K562 (cell line): ENCODE results near the gene SBDS. TPM values are rescaled to one million over a fixed set of nuclear protein-coding genes. Genes with fewer than 3 reads are reported as not detected.

Experiments used
- ATAC-seq: fragments of 200-7000 bp; cut with Tn5 transposase; 3 replicates; pipeline ENCODE4 v1.9.1; 2020; ENCODE audit warnings: moderate library complexity
- BruUV-seq: library from RNA; stranded (reverse); fragments of 400-500 nt; replicated peaks from 2 replicates; lab custom pipeline; 2021; lab: Mats Ljungman, UMichigan
- CTCF ChIA-PET: fragments of 300-600 bp; formaldehyde crosslinking; extraction: SDS; loops from one replicate; lab custom pipeline; 2021; ENCODE audit warnings: low intra/inter-chr PET ratio; lab: Yijun Ruan, JAX
- POLR2A ChIA-PET: fragments of 300-600, 350-650 bp; sonication (Branson Sonifier 250); formaldehyde crosslinking; extraction: SDS; loops from one replicate; lab custom pipeline; 2021; ENCODE audit warnings: antibody characterized with exemption, inconsistent platforms; lab: Yijun Ruan, JAX
- DNase-seq, 4 experiments: peaks; one replicate each; pipeline versions ENCODE4 v3.0.0 to v3.0.0-alpha.2; 2011 to 2018; ENCODE audit warnings: low spot score in 3 of 4, mixed read lengths in 3 of 4; ENCODE audit errors: extremely low read depth in 1 of 4
- FAIRE-seq: peaks from 2 replicates; lab custom pipeline; 2011; peaks lifted over from hg19 to GRCh38; lab: Jason Lieb, UNC
- H2AFZ ChIP-seq: 2 replicates; pipeline ENCODE4 v1.6.0; 2011; ENCODE audit warnings: low read depth, low read length, control low read depth, inconsistent platforms
- H3K27ac ChIP-seq: fragments of 200-600 bp; 3 replicates; pipeline ENCODE4 v1.8.0; 2011; ENCODE audit warnings: low read depth, mild to moderate bottlenecking, control low read depth, inconsistent platforms, low read length, moderate library complexity, mixed read lengths; ENCODE audit errors: extremely low read depth
- H3K27me3 ChIP-seq, 2 experiments: fragments of 300-600 bp in 1 of 2; 2 replicates in 1 of 2; 3 replicates in 1 of 2; pipeline versions ENCODE4 v1.6.0 to v1.8.0; 2011; ENCODE audit warnings: inconsistent platforms in 2 of 2, low read length in 2 of 2, mild to moderate bottlenecking in 1 of 2, mixed read lengths in 1 of 2, moderate library complexity in 1 of 2; ENCODE audit not compliant: control insufficient read depth in 2 of 2, insufficient read depth in 2 of 2
- H3K36me3 ChIP-seq: fragments of 300-600 bp; 3 replicates; pipeline ENCODE4 v1.8.0; 2011; ENCODE audit warnings: mild to moderate bottlenecking, low read length, inconsistent platforms; ENCODE audit not compliant: control insufficient read depth, insufficient read depth
- H3K4me1 ChIP-seq, 2 experiments: fragments of 200-600 bp in 1 of 2; replicated peaks in 1 of 2; 2 replicates in 1 of 2; 3 replicates in 1 of 2; pipeline versions ENCODE4 v1.5.1 to v1.8.0; 2011; ENCODE audit warnings: inconsistent platforms in 2 of 2, low read length in 2 of 2, mild to moderate bottlenecking in 1 of 2, mixed read lengths in 1 of 2, moderate library complexity in 1 of 2; ENCODE audit not compliant: control insufficient read depth in 2 of 2, insufficient read depth in 2 of 2
- H3K4me2 ChIP-seq: 2 replicates; pipeline ENCODE4 v1.6.1; 2011; ENCODE audit warnings: low read length, control low read depth, inconsistent platforms, mixed read lengths; ENCODE audit not compliant: insufficient read depth
- H3K4me3 ChIP-seq: fragments of 200-600 bp; sonication (generic), shearing (Covaris generic); 2 replicates; pipeline ENCODE4 v1.5.1; 2016; ENCODE audit warnings: control low read depth, inconsistent platforms
- H3K79me2 ChIP-seq: fragments of 200-600 bp; 3 replicates; pipeline ENCODE4 v1.8.0; 2011; ENCODE audit warnings: low read length, inconsistent platforms; ENCODE audit not compliant: control insufficient read depth, insufficient read depth
- H3K9ac ChIP-seq, 2 experiments: 2 replicates each; pipeline versions ENCODE4 v1.6.0 to v1.6.1; 2011; ENCODE audit warnings: low read depth in 2 of 2, low read length in 2 of 2, control low read depth in 1 of 2, inconsistent platforms in 1 of 2, mild to moderate bottlenecking in 1 of 2, mixed read lengths in 1 of 2; ENCODE audit not compliant: insufficient read depth in 1 of 2
- H3K9me1 ChIP-seq: one replicate; pipeline ENCODE4 v1.6.0; 2011; ENCODE audit warnings: inconsistent platforms, mild to moderate bottlenecking, low read length, moderate library complexity; ENCODE audit not compliant: control insufficient read depth, insufficient read depth
- H3K9me3 ChIP-seq: replicated peaks from 2 replicates; pipeline ENCODE4 v1.5.1; 2011; ENCODE audit warnings: low read depth, low read length, inconsistent platforms; ENCODE audit not compliant: control insufficient read depth, insufficient read depth
- H4K20me1 ChIP-seq: replicated peaks from 2 replicates; pipeline ENCODE4 v1.6.1; 2011; ENCODE audit warnings: low read length, inconsistent platforms, mixed read lengths; ENCODE audit not compliant: control insufficient read depth, insufficient read depth
- GTF2F1 ChIP-seq: IDR thresholded peaks from 2 replicates; pipeline ENCODE4 v1.6.1; 2011; ENCODE audit warnings: low read depth, low read length, improper control_type of control experiment
- NBN ChIP-seq: fragments of 450-650 bp; IDR thresholded peaks from 2 replicates; pipeline ENCODE4 v1.6.1; 2016; ENCODE audit warnings: low read depth, mild to moderate bottlenecking
- RBFOX2 ChIP-seq: fragments of 200-400 bp; formaldehyde crosslinking; IDR thresholded peaks from 2 replicates; pipeline ENCODE4 v1.6.1; 2017; ENCODE audit warnings: low read depth, mild to moderate bottlenecking, low read length, moderate library complexity
- SMAD3 ChIP-seq: fragments of 450-650 bp; formaldehyde crosslinking; conservative IDR thresholded peaks from 2 replicates; pipeline ENCODE4 v1.4.0; 2020; ENCODE audit warnings: mild to moderate bottlenecking
- TFAM ChIP-seq: fragments of 250-450 bp; sonication (Bioruptor Pico); conservative IDR thresholded peaks from 2 replicates; pipeline ENCODE4 v1.5.0; 2021; ENCODE audit warnings: mild to moderate bottlenecking, moderate library complexity
- XRCC4 ChIP-seq: IDR thresholded peaks from one replicate; pipeline ENCODE4 v1.6.1; 2011; ENCODE audit not compliant: insufficient read depth, insufficient read length; ENCODE audit errors: extremely low read depth
- ZSCAN32 ChIP-seq: fragments of 450-650 bp; formaldehyde crosslinking; IDR thresholded peaks from 2 replicates; pipeline ENCODE4 v1.4.0; 2020; ENCODE audit warnings: mild to moderate bottlenecking, moderate library complexity
- WGBS: fragments of 100-300 bp; shearing (Covaris generic); methylation state at CpG from one replicate; pipeline ENCODE4 v1.1.6; 2016; ENCODE audit warnings: low coverage, mixed read lengths; ENCODE audit not compliant: insufficient coverage; ENCODE audit errors: missing lambda C conversion rate; 5-methylcytosine and 5-hydroxymethylcytosine counted together
- in situ Hi-C: fragments of 300-500 bp; cut with MboI; formaldehyde crosslinking; loops from 4 replicates; pipeline ENCODE4 v1.15.0; 2018; ENCODE audit warnings: inconsistent platforms, mixed read lengths
- intact Hi-C: fragments of 100-400 bp; cut with micrococcal nuclease; formaldehyde crosslinking; loops from 2 replicates; pipeline ENCODE4 v1.14.2; 2022
- polyA plus RNA-seq, 8 experiments: library from polyadenylated mRNA; depleted of rRNA in 4 of 8; stranded (reverse) in 5 of 8; unstranded in 3 of 8; fragments of >200 nt; fragmentation: Nextera tagmentation in 2 of 8; fragmentation: Illumina TruSeq in 1 of 8; extraction: Ambion mirVana in 2 of 8; extraction: Trizol in 1 of 8; gene quantifications; 2 replicates each; pipeline versions ENCODE4 v1.2.1 to v1.2.3, GENCODE V29; 2011 to 2014; ENCODE audit warnings: inconsistent platforms in 1 of 8, missing spikeins in 1 of 8
- total RNA-seq, 7 experiments: library from RNA; depleted of rRNA in 6 of 7; stranded (reverse); fragments of >200 nt in 6 of 7; fragmentation: Illumina TruSeq in 2 of 7; extraction: Trizol in 2 of 7; gene quantifications; 2 replicates each; pipeline versions ENCODE4 v1.2.1 to v1.2.3, GENCODE V29; 2011 to 2021; ENCODE audit warnings: low replicate concordance in 1 of 7
- TF ChIP-seq, protein P1 (sequence below): sonication (generic); formaldehyde crosslinking; IDR thresholded peaks from 2 replicates; pipeline ENCODE4 v1.4.0; 2020; ENCODE audit warnings: mild to moderate bottlenecking, missing genetic modification reagents
- TF ChIP-seq, protein P2 (sequence below): fragments of 150-350 bp; IDR thresholded peaks from 2 replicates; pipeline ENCODE4 v1.6.1; 2014; ENCODE audit warnings: low read depth, mild to moderate bottlenecking, low read length, borderline replicate concordance

Gene SBDS
- total and polyA plus RNA-seq, 9 of the 15 experiments (the other 6 are each of a cell fraction or from before 2014, with no cell fraction given): 105 to 174 (median 117) TPM

DNA sequence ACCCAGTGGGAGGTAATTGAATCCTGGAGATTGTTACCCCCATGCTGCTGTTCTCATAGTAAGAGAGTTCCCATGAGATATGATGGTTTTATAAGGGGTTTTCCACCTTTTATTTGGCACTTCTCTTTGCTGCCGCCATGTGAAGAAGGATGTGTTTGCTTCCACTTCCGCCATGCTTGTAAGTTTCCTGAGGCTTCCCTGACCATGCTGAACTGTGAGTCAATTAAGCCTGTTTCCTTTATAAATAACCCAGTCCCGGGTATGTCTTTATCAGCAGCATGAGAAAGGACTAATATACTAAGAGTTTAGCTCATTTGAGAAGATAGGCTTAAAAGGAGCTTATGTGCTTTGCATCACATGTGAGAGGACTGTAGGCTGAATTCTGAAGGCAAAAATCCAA is 45.1 kb downstream of the SBDS start:
- Histone ChIP-seq H3K27me3 (no peaks in the 10 kb centered on the region), H3K4me1 (peaks cover 0 to 4% of the 10 kb centered on the region in 2 experiments; a peak in 1 of 5 replicates), H3K79me2 (no peaks in the 10 kb centered on the region), H3K9ac (no peak overlapping the region), H3K36me3 (peaks cover 87% of the 10 kb centered on the region), H3K9me1 (peaks cover 3% of the 10 kb centered on the region), H3K4me3 (no peak overlapping the region), H3K9me3 (no peaks in the 10 kb centered on the region), H3K4me2 (no peak overlapping the region), H2AFZ (no peak overlapping the region), H4K20me1 (no peaks in the 10 kb centered on the region), H3K27ac (no peak overlapping the region)
- ChIA-PET CTCF (no interaction called here), POLR2A (no interaction called here)
- ATAC-seq (no peak), DNase-seq (no peak), FAIRE-seq (no peak)
- no TSS peak for BruUV-seq
- in situ Hi-C loops: no loop called here
- TF ChIP-seq, protein P1, sequence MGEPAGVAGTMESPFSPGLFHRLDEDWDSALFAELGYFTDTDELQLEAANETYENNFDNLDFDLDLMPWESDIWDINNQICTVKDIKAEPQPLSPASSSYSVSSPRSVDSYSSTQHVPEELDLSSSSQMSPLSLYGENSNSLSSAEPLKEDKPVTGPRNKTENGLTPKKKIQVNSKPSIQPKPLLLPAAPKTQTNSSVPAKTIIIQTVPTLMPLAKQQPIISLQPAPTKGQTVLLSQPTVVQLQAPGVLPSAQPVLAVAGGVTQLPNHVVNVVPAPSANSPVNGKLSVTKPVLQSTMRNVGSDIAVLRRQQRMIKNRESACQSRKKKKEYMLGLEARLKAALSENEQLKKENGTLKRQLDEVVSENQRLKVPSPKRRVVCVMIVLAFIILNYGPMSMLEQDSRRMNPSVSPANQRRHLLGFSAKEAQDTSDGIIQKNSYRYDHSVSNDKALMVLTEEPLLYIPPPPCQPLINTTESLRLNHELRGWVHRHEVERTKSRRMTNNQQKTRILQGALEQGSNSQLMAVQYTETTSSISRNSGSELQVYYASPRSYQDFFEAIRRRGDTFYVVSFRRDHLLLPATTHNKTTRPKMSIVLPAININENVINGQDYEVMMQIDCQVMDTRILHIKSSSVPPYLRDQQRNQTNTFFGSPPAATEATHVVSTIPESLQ (CRISPR knock-in tag): no peak
- TF ChIP-seq TFAM (CRISPR knock-in tag) (no peak), GTF2F1 (no peak), XRCC4 (no peak), NBN (no peak), RBFOX2 (no peak), ZSCAN32 (CRISPR knock-in tag) (no peak), SMAD3 (CRISPR knock-in tag) (no peak)
- TF ChIP-seq, protein P2, sequence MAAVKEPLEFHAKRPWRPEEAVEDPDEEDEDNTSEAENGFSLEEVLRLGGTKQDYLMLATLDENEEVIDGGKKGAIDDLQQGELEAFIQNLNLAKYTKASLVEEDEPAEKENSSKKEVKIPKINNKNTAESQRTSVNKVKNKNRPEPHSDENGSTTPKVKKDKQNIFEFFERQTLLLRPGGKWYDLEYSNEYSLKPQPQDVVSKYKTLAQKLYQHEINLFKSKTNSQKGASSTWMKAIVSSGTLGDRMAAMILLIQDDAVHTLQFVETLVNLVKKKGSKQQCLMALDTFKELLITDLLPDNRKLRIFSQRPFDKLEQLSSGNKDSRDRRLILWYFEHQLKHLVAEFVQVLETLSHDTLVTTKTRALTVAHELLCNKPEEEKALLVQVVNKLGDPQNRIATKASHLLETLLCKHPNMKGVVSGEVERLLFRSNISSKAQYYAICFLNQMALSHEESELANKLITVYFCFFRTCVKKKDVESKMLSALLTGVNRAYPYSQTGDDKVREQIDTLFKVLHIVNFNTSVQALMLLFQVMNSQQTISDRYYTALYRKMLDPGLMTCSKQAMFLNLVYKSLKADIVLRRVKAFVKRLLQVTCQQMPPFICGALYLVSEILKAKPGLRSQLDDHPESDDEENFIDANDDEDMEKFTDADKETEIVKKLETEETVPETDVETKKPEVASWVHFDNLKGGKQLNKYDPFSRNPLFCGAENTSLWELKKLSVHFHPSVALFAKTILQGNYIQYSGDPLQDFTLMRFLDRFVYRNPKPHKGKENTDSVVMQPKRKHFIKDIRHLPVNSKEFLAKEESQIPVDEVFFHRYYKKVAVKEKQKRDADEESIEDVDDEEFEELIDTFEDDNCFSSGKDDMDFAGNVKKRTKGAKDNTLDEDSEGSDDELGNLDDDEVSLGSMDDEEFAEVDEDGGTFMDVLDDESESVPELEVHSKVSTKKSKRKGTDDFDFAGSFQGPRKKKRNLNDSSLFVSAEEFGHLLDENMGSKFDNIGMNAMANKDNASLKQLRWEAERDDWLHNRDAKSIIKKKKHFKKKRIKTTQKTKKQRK: no peak
- intact Hi-C loops: no loop called here
- 84% methylated on average over 3 of the region's 3 CpGs for WGBS
